Measurements from ENCODE around the gene CCDC83.
A peak's percentile ranks its signal among the peaks of the same experiment; 100 is the strongest.

Gene CCDC83

DNA sequence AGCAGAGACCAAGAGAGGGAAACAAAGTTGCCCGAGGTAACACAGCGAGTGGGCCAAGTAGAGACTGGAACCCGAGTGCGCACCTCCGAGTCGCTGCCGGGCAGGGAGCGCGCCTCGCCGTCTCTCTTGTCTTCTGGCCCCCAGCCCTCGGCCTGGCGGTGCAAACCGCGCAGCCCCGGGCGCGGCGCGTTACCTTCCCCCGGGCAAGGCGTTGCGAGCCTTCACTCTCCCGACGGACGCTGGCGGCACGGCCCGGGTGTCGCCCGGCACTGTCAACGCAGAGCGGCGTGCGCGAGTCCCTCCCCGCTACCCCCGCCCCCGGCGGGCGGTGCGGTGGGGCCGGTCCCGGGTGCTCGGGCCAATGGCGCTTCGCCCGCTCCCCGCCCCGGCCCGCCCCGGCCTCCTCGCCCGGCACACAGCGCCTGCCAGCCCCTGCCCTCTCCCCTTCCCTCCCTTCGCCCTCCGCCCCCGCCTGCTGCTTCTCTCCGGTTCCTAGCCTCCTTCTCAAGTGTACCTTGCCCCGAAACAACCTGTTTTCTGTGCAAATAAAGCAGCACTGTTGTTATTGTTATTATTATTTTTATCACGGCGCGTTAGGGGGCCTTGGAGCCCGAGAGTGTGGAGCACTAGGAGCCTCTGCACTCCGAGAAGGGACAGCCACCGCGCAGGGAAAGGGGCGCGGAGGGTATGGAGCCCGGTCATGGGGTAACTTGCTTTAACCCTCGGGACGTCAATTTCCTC lies 44.1 kb upstream of the CCDC83 start, which contains the start of gene SYTL2:
TSS of gene SYTL2 (minus strand) at position 271 of the 741 bp plus-strand sequence. CDS start 53,416 bp downstream, outside the sequence.
- DNase-seq (ENCODE audit: low read depth): no peak
- TF ChIP-seq, protein P1, sequence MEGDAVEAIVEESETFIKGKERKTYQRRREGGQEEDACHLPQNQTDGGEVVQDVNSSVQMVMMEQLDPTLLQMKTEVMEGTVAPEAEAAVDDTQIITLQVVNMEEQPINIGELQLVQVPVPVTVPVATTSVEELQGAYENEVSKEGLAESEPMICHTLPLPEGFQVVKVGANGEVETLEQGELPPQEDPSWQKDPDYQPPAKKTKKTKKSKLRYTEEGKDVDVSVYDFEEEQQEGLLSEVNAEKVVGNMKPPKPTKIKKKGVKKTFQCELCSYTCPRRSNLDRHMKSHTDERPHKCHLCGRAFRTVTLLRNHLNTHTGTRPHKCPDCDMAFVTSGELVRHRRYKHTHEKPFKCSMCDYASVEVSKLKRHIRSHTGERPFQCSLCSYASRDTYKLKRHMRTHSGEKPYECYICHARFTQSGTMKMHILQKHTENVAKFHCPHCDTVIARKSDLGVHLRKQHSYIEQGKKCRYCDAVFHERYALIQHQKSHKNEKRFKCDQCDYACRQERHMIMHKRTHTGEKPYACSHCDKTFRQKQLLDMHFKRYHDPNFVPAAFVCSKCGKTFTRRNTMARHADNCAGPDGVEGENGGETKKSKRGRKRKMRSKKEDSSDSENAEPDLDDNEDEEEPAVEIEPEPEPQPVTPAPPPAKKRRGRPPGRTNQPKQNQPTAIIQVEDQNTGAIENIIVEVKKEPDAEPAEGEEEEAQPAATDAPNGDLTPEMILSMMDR (conservative IDR thresholded peaks at IDR 0.05; ENCODE audit: low read depth, low read length): no peak
- peak within 1 kb of the TSS; percentile 62 for H3K4me3 ChIP-seq (ENCODE audit: low read depth, low read length)

DNA sequence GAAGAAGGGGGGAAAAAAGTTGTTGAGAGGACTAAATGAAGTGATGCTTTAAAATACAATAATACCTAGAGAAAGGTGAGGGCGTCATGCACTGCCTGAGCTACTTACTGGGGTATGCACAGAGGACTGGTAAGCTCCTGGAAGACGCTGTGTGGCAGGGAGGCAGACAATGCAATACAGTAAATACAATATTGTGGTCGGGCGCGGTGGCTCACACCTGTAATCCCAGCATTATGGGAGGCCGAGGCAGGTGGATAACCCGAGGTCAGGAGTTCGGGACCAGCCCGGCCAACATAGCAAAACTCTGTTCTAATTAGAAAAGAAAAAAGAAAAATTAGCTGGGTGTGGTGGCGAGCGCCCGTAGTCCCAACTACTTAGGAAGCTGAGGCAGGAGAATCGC lies 43.6 kb upstream of the CCDC83 start:
- TF ChIP-seq, protein P1 (conservative IDR thresholded peaks at IDR 0.05; ENCODE audit: low read depth, low read length): no peak
- H3K4me3 ChIP-seq (ENCODE audit: low read depth, low read length): peak overlapping the region; percentile 62
- no peak for DNase-seq (ENCODE audit: low read depth)

DNA sequence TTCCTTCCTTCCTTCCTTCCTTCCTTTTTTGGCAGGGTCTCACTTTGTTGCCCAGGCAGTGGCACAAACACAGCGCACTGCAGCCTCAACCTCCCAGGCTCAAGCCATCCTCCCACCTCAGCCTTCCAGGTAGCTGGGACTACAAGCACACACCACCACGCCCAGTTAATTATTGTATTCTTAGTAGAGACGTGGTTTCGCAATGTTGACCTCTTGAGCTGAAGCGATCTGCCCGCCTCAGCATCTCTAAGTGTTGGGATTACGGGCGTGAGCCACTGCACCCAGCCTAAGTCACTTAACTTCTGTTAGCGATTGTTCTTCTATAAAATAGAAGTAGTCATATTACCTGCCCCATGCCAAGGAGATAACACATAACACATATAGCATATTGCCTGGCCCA lies 41.5 kb upstream of the CCDC83 start:
- DNase-seq (ENCODE audit: low read depth): no peak
- TF ChIP-seq, protein P1 (conservative IDR thresholded peaks at IDR 0.05; ENCODE audit: low read depth, low read length): no peak
- H3K4me3 ChIP-seq (ENCODE audit: low read depth, low read length): no peak overlapping the region

DNA sequence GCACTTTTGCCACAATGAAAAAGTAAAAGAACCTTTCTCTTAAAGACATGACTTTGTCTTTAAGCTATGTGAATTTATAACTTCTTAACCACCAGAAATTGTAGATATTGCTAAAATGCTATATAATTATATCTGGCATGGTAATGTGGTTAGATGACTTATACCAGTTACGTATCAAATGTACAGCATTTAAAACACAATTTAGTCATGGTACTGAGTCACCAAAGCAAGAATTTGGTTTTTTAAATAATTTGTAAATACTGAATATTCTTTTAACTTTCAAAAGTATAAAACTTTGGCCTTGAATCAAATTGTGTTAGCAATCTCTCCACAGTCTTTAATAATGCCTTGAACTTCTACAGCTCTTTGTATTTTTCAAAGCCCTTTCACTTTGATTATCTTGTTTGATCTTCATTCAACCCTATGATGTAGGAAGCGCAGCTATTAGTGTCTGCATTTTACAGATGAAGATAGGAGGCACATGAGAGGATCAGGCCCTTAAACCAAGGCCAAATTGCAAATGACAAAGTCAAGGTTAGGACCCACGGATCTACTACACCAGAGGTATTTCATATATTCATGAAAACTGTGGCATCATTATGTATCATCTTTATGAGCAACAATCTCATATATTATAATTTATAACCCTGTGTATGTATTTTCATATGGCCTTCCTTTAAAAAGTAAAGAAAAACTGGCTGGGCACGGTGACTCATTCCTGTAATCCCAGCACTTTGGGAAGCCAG lies 39.8 kb upstream of the CCDC83 start:
- DNase-seq (ENCODE audit: low read depth): no peak
- H3K4me3 ChIP-seq (ENCODE audit: low read depth, low read length): no peak overlapping the region

DNA sequence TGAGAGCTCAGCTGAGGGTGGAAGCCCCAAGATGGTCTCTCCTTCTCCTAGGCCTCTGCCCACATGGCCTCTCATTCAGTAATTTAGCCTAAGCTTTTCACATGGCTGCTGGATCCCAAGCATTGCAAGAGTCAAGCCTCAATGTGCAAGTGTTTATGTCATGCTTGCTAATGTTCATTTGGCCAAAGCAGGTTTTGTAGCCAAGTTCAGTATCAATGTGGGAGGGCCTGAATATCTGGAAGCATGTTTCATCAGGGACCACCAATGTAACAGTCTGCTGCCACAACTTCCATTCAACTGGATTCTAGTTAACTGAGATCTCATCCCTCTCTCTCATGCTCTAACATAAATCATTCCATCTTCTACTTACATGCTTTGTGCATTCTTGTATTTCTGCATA lies 35.7 kb upstream of the CCDC83 start:
- TF ChIP-seq, protein P1 (conservative IDR thresholded peaks at IDR 0.05; ENCODE audit: low read depth, low read length): no peak

More for the DNA sequence above, 39.8 kb upstream of the CCDC83 start:
- TF ChIP-seq, protein P1 (conservative IDR thresholded peaks at IDR 0.05; ENCODE audit: low read depth, low read length): no peak

DNA sequence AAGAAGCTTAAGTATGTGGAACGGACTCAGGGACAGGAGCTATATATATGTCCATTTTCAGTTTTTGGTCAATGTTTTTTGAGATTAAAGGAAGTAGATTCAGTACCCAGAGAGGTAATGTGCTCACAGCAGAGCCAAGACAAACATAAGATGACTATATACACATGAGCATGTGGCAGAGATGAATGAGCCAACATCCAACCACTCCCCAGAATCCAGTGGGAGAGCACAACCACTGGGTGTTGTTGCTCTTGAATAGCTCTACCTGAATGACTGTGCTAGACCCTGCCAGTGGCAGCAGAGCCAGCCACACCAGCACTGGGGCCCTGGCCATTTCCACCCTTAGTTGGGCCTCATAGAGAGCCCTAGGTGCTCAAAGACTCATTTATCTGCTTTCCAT lies 33.5 kb upstream of the CCDC83 start:
- no peak overlapping the region for H3K4me3 ChIP-seq (ENCODE audit: low read depth, low read length)
- TF ChIP-seq, protein P1 (conservative IDR thresholded peaks at IDR 0.05; ENCODE audit: low read depth, low read length): no peak
- DNase-seq (ENCODE audit: low read depth): peak; percentile 32

More for the DNA sequence above, 35.7 kb upstream of the CCDC83 start:
- DNase-seq (ENCODE audit: low read depth): no peak
- no peak overlapping the region for H3K4me3 ChIP-seq (ENCODE audit: low read depth, low read length)
